GM18951 (cell line): Measurements from ENCODE around the gene ANO3.

Experiments
- POLR2A ChIP-seq: IDR thresholded peaks from 4 replicates; pipeline ENCODE4 v1.6.1; 2011; ENCODE audit warnings: mild to moderate bottlenecking; ENCODE audit not compliant: insufficient read length, insufficient read depth; ENCODE audit errors: extremely low read depth
- in situ Hi-C: fragments of 300-500 bp; cut with MboI; formaldehyde crosslinking; loops from one replicate; pipeline ENCODE4 v1.12.0; 2022; ENCODE audit warnings: low sequenced_read_pairs, mixed read lengths, inconsistent platforms; ENCODE audit not compliant: unreplicated experiment

ANO3 gene

DNA sequence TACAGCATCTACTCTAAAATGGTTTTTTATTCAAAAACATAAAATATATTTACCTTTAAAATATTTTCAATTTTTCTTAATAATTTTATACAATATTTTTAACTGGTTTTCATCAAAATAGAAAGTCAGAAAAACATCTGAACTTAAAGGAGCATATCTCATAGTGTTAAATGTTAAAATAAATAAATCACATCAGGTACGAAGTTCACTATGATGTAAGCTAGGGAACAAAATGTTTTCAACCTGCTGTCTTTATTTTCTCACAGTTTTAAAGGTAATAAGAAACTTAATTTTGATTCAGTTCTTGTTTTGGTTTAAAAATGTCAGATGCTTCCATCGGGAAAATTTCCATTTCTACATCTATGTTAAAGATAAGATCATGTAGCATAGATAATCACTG lies 142.5 kb downstream of the ANO3 start:
- in situ Hi-C loops: no loop called here
- TF ChIP-seq POLR2A: no peak

DNA sequence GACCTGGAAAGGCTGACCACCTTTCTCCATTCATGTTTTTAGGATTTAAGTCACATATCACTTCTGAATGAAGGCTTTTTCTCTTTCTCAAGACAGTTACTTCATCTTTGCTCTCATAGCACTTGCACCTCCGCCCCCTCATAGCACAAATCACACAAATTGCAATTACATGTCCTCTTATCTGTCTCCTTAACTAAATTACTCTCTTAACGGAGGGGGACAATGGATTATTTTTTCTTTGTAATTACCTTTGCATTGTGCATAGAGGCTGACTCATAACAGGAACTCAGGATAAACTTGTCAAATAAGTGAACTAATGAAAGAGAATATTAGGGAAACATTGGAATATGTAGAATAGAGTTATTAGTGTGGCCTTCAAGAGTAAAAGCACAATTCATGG lies 145.5 kb downstream of the ANO3 start:
- in situ Hi-C loops: no loop called here
- no peak for TF ChIP-seq POLR2A

DNA sequence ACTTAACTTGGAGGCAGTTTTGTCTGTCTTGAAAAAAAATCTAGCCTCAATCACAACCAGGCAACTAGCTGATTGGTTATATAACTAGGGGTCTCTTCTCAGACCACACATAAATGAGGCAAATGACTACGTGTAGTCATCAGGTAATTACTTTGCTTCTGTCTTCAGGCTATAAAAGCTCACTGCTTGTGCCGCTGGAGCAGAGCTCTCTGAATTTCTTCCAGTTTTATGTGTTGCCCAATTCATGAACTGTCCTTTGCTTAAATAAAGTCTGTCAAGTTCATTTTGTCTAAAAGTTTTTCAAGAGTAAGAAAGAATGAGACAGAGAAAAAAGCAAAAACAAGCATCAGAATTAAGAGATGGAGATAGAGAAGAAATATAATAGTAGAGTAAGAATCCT lies 146.8 kb downstream of the ANO3 start:
- no peak for TF ChIP-seq POLR2A
- in situ Hi-C loops: no loop called here

DNA sequence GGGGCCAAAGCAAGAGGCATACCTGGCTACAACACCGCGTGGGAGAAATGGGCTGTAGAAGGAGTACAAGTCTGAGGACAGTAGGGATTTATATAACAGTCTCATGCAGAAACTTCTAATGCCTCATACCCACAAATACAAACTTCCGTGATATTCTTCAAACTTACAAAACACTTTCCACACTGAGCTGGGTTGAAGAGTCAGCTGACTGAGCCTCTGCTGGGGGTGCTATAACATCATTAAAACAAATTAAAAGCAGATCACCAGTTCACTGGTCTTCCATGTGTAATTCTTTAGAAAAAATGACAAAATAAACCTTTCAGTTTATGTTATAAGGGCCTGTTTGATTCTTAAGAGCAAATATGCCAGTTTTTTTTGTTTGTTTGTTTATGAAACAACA lies 148.1 kb downstream of the ANO3 start:
- in situ Hi-C loops: no loop called here
- TF ChIP-seq POLR2A: no peak

DNA sequence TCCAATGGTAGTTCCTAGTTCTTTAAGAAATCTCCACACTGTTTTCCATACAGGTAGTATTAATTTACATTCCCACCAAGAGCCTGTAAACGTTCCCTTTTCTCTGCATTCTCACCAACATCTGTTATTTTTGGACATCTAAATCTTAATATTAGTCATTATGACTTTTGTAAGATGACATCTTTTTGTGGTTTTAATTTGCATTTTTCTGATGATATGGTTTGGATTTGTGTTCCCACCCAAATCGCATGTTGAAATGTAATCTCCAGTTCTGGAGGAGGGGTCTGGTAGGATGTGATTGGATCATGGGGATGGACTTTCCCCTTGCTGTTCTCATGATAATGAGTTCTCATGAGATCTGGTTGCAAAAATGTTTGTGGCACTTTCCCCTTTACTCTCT lies 151.2 kb downstream of the ANO3 start:
- TF ChIP-seq POLR2A: no peak
- in situ Hi-C loops: no loop called here

DNA sequence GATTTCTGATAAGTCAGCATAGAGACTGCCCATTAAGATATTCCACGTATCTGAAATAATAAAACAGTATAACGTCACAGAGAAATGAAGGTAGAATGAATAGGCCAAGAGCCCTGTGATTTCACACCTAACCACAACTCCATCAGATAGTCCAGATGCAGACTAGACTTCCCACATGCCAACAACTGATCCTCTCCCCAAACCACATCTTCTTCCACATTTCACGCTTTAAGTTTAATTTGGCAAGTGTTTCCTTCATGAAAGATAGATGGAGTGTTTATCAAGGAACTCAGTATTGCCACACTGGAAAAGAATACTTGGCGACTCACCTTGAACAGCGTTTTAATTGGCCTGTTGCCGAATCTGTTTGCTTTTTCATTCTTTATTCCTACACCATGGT lies 158.6 kb downstream of the ANO3 start:
- in situ Hi-C loops: no loop called here
- no peak for TF ChIP-seq POLR2A

DNA sequence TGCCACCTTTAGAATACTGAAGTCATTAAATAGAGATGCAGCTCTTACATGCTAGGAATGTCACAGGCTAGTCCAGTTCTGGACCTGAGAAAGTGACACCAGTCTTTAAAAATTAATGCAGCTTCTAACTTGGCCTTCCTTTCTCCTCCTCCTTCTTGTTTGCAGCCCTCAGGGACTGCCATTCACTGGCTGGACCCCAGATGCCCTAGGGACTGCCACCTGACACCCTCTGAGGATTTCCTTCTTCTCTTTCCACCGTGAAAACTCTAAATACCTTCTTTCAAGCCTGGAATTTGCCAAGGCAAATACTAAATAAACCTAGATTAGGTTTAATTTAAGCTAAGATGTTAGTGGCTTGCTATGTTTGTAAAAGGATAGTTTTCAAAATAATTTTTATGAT lies 161.7 kb downstream of the ANO3 start:
- in situ Hi-C loops: no loop called here
- no peak for TF ChIP-seq POLR2A

DNA sequence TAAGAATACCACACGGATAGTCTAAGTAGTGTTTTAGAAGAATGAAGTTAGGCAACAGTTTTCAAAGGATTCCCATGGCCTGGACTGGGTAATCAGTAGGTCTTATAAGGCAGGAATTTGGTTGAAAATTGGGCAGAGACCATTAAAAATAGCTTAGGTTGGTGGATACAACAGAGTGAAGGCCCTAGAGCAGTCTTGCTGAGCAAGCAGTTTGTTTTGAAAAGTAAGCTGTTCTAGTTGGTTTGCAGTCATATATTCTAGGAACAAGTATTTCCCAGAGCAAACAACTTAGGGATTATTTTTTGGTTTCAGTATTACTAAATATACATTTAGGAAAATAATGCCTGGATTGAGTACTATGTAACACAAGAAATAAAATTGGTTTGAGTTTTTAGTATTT lies 175.3 kb downstream of the ANO3 start:
- in situ Hi-C loops: no loop called here
- no peak for TF ChIP-seq POLR2A

DNA sequence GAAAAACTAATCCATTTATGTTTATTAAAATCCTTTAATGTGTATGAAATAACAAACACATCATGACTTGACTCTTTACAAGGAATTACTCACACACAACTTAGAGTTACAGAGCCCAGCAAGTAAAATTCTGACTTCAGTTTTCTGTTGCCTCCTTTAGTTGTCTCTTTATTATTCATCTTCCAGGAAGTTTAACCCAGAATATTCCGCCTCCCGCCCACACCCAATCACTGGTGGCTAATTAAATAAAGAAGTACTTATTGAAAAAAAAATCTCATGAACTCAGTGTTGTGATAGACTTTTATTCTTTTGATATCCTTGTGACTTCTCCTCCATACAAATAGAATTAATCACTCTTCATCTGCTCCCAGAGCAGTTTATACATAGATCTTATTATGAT lies 178.2 kb downstream of the ANO3 start:
- in situ Hi-C loops: no loop called here

DNA sequence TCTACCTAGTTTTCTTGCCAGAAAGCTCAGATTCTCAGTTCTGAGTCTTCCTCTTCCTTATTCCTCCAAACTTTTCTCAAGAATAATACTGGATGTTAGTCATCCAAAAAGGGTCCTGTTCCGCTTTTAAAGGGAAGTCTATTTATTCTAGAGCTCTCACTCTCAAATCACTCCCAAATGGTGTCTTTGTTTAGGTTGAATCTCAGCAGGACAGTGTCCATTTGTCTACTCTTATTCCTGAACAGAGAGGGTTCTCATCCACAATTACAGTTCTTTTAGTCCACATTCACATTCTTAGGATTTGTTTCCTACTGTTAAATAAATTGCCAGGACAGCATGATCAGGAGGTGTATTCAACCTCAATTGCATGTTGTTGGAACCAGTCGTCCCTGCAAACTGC lies 178.8 kb downstream of the ANO3 start:
- TF ChIP-seq POLR2A: no peak
- in situ Hi-C loops: no loop called here

More for the DNA sequence above, 178.2 kb downstream of the ANO3 start:
- no peak for TF ChIP-seq POLR2A

DNA sequence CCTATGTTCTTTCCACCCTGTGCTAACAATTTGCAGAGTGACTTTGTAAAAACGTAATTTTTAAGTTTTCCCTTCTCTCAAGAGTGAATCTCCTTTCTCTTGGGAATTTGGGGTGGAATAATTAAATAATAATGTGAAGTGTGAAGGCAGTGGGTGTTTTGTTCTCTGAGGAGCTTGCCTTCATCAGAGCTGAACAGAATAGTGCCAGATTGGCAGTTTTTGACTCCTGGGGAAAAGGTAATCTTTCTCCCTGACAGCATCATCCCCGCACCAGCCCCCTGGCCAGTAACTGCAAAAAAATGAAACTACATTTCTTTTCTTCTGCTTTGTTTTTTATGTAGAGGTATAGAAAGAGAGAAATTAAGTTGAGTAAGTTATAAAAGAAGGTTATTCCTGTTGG lies 180.3 kb downstream of the ANO3 start:
- no peak for TF ChIP-seq POLR2A

DNA sequence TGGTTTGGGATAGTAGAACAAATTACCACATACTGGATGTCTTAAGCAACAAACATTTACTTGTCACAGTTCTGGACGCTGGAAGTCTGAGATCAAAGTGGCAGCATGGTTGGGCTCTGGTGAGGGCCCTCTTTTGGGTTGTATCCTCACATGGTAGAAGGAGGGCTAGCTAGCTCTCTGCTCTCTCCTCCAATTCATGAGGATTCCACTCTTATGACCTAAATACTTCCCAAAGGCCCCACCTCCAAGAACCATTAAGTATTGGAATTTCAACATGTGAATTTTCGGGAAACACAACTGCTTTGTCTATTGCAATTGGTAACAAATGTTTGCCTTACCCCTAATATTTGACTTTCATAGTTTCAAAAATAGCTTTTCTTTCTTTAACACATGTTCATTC lies 187.5 kb downstream of the ANO3 start:
- TF ChIP-seq POLR2A: no peak

More for the DNA sequence above, 180.3 kb downstream of the ANO3 start:
- in situ Hi-C loops: no loop called here

DNA sequence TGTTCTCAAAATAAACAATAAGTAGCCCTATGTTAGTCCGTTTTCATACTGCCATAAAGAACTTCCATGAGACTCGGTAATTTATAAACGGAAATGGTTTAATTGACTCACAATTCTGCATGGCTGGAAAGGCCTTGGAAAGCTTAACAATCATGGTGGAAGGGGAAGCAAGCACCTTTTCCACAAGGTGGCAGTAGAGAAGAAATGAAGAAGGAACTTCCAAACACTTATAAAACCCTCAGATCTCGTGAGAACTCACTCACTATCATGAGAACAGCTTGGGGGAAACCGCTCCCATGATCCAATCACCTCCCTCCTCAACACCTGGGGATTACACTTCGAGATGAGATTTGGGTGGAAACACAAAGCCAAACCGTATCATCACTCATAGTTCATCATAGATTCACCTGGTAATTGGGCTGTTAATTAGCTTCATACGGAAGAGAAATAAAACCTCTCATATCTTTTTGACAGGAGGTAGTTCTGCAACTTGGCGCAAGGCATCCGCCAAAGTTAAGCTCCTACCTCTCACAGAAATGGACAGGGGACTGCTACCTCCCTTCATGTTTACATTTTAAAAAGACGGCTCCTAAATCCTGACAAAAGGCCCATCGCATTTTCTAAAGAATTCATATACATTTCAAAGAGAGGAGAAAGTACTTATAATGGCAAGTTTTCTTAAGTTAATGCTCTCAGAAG lies 191.1 kb downstream of the ANO3 start:
- in situ Hi-C loops: no loop called here
- no peak for TF ChIP-seq POLR2A

More for the DNA sequence above, 187.5 kb downstream of the ANO3 start:
- in situ Hi-C loops: no loop called here

DNA sequence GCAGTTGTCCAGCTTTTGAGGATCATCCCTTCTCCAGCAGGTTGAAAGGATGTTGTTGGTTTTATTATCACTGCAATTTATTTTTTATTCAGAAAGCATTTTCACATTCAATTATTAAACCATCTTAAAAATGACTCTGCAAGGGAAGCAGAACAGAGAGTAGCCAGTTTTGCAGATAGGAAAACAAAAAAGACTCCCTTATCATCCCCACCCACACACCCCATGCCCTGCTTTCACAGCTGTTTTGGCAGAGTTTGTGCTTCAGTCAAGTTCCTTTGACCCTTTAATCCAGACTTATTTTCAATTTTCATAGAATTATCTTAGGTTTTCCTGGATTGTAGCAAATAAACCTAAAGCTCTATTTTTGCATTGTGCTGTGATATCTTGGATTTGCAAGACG lies 195.8 kb downstream of the ANO3 start:
- TF ChIP-seq POLR2A: no peak
- in situ Hi-C loops: no loop called here

DNA sequence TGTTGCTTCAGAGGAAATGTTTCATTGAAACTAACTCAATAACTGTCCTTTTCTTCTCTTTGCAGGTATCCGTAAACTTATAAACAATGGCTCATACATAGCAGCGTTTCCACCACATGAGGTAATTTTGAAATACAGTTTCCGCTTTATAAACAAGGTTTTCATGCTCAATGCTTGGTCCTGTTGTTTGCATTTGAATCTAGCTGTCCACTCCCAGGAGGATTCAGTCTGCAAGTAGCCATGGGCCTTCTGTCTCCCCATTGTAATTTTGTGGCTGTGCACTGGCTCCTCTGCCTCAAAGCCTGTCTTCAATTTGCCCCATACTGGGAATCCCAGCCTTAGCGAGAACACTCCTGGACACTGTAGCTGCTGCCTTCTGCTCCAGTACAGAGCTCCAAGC lies 205.4 kb downstream of the ANO3 start:
- TF ChIP-seq POLR2A: no peak
- in situ Hi-C loops: no loop called here
